ENCODE measurements around the gene ALPP. TPM values are rescaled to one million over a fixed set of nuclear protein-coding genes. Genes with fewer than 3 reads are reported as not detected.

ALPP gene
- polyA plus RNA-seq, 3 donors = not detected

GRCh38 chr2:232398293-232399034 is 19.9 kb downstream of the ALPP start:
- H3K4me1 ChIP-seq (ENCODE audit: control insufficient read depth in 1 of 2, insufficient read depth in 2 of 2, low read length in 2 of 2) = no peaks in the 10 kb centered on the region
- no peaks in the 10 kb centered on the region for H3K36me3 Mint-ChIP-seq
- no peak overlapping the region for H3K27ac Mint-ChIP-seq
- no peaks in the 10 kb centered on the region for H3K79me2 ChIP-seq (ENCODE audit: insufficient read depth, low read length)
- no peaks in the 10 kb centered on the region for H3K27me3 ChIP-seq (ENCODE audit: control insufficient read depth in 2 of 2, insufficient read depth in 2 of 2, low read length in 2 of 2)
- H3K9me3 Mint-ChIP-seq = no peaks in the 10 kb centered on the region
- H3K9me3 ChIP-seq (replicated peaks in 1 of 2; ENCODE audit: control insufficient read depth in 1 of 2, insufficient read depth in 1 of 2, low read length in 2 of 2) = no peaks in the 10 kb centered on the region
- no peak overlapping the region for H3K4me2 ChIP-seq (replicated peaks; ENCODE audit: extremely low read depth, low read length, poor library complexity, severe bottlenecking)
- no peak overlapping the region for H3K27ac ChIP-seq (ENCODE audit: low read depth in 1 of 2, low read length in 2 of 2)
- H3K4me3 ChIP-seq (replicated peaks in 1 of 3; ENCODE audit: low read depth in 2 of 3, low read length in 3 of 3) = no peak overlapping the region
- no peaks in the 10 kb centered on the region for H3K4me1 Mint-ChIP-seq
- H4K20me1 ChIP-seq (ENCODE audit: insufficient read depth, low read length) = no peaks in the 10 kb centered on the region
- H3K36me3 ChIP-seq (replicated peaks in 1 of 2; ENCODE audit: control insufficient read depth in 1 of 2, insufficient read depth in 2 of 2, low read length in 2 of 2) = no peaks in the 10 kb centered on the region
- no peak overlapping the region for H3K4me3 Mint-ChIP-seq
- WGBS (ENCODE audit: insufficient coverage) = 100% methylated on average over 2 of the region's 5 CpGs
- no peak for TF ChIP-seq CTCF (IDR thresholded peaks at IDR 0.05)
- intact Hi-C loops (cut with micrococcal nuclease) = no loop called here
- DNase-seq = no peak
- H3K9ac ChIP-seq (ENCODE audit: insufficient read depth, low read length, poor library complexity, severe bottlenecking) = no peak overlapping the region
- H2AFZ ChIP-seq (ENCODE audit: insufficient read depth, low read depth, low read length, poor library complexity, severe bottlenecking) = no peak overlapping the region
- peaks cover 10 to 19% (median 16%) of the 10 kb centered on the region in 3 donors for H3K27me3 Mint-ChIP-seq (ENCODE audit: low read depth in 3 of 3)

GRCh38 chr2:232400256-232401015 is 21.9 kb downstream of the ALPP start:
- Mint-ChIP-seq H3K9me3 (no peaks in the 10 kb centered on the region), H3K27me3 (ENCODE audit: low read depth in 3 of 3) (peaks cover 6 to 26% (median 16%) of the 10 kb centered on the region in 3 donors), H3K27ac (no peak overlapping the region), H3K36me3 (no peaks in the 10 kb centered on the region), H3K4me3 (no peak overlapping the region), H3K4me1 (no peaks in the 10 kb centered on the region)
- intact Hi-C loops (cut with micrococcal nuclease) = no loop called here
- Histone ChIP-seq H3K4me2 (replicated peaks; ENCODE audit: extremely low read depth, low read length, poor library complexity, severe bottlenecking) (no peak overlapping the region), H3K9me3 (replicated peaks in 1 of 2; ENCODE audit: control insufficient read depth in 1 of 2, insufficient read depth in 1 of 2, low read length in 2 of 2) (no peaks in the 10 kb centered on the region), H3K36me3 (replicated peaks in 1 of 2; ENCODE audit: control insufficient read depth in 1 of 2, insufficient read depth in 2 of 2, low read length in 2 of 2) (no peaks in the 10 kb centered on the region), H3K79me2 (ENCODE audit: insufficient read depth, low read length) (no peaks in the 10 kb centered on the region), H3K4me3 (replicated peaks in 1 of 3; ENCODE audit: low read depth in 2 of 3, low read length in 3 of 3) (no peak overlapping the region), H3K9ac (ENCODE audit: insufficient read depth, low read length, poor library complexity, severe bottlenecking) (no peak overlapping the region), H4K20me1 (ENCODE audit: insufficient read depth, low read length) (no peaks in the 10 kb centered on the region), H3K27ac (ENCODE audit: low read depth in 1 of 2, low read length in 2 of 2) (no peak overlapping the region), H2AFZ (ENCODE audit: insufficient read depth, low read depth, low read length, poor library complexity, severe bottlenecking) (no peak overlapping the region), H3K4me1 (ENCODE audit: control insufficient read depth in 1 of 2, insufficient read depth in 2 of 2, low read length in 2 of 2) (no peaks in the 10 kb centered on the region), H3K27me3 (ENCODE audit: control insufficient read depth in 2 of 2, insufficient read depth in 2 of 2, low read length in 2 of 2) (no peaks in the 10 kb centered on the region)
- 90% methylated on average over 2 of the region's 9 CpGs for WGBS (ENCODE audit: insufficient coverage)
- no peak for DNase-seq
- no peak for TF ChIP-seq CTCF (IDR thresholded peaks at IDR 0.05)

Measured in CD14-positive monocyte (primary cell).